Measurements from ENCODE around the gene CLEC1B. TPM values are rescaled to one million over a fixed set of nuclear protein-coding genes. Genes with fewer than 3 reads are reported as not detected.
"Not testable (repeated sequence)": the region's sequence is repeated elsewhere in the genome, so short reads cannot be mapped to it uniquely, and the experiment has no call there.

The CLEC1B gene
- total and polyA plus RNA-seq, 2 donors = 0.19 to 0.48 TPM

DNA sequence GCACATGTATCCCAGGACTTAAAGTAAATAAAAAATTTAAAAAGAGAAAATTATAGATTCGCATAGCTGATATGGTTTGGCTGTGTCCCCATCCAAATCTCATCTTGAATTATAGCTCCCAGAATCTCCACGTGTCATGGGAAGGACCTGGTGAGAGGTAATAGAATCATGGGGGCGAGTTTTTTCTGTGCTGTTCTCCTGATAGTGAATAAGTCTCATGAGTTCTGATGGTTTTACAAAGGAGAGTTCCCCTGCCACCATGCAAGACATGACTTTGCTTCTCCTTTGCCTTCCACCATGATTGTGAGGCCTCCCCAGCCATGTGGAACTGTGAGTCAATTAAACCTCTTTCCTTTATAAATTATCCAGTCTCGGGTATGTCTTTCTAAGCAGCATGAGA lies 27.7 kb upstream of the CLEC1B start:
- not testable (repeated sequence) for H3K9me3 ChIP-seq (ENCODE audit: control insufficient read depth in 2 of 2, insufficient read depth in 1 of 2, low read length in 1 of 2); H3K27me3 ChIP-seq (ENCODE audit: control insufficient read depth in 2 of 2, insufficient read depth in 1 of 2, low read length in 1 of 2); H3K36me3 ChIP-seq (ENCODE audit: control insufficient read depth in 2 of 2, insufficient read depth in 2 of 2, low read length in 1 of 2); H3K4me3 ChIP-seq (ENCODE audit: low read length in 2 of 2); H3K4me1 ChIP-seq (ENCODE audit: control insufficient read depth in 2 of 2, insufficient read depth in 2 of 2, low read length in 2 of 2); H3K27ac ChIP-seq (ENCODE audit: low read depth in 1 of 2, low read length in 1 of 2); DNase-seq (ENCODE audit: low read depth in 6 of 9, low spot score in 9 of 9)
- WGBS = 98% methylated on average over 4 of the region's 4 CpGs

DNA sequence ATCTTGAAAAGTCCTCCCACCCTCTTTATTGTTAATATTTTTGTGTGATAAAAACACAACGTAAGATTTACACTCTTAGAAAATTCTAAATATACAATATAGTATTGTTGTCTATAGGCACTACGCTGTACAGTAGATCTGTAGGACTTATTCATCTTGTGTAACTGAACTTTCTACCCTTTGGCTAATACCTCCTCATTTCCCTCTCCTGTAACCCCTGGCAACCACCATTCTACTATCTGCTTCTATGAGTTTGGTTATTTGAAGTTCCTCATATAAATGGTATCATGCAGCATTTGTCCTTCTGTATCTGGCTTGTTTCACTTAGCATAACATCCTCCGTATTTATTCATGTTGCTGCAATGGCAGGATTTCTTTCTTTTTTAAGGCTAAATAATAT lies 26.3 kb upstream of the CLEC1B start:
- WGBS = 97% methylated on average over 3 of the region's 3 CpGs
- Histone ChIP-seq H3K9me3 (ENCODE audit: control insufficient read depth in 2 of 2, insufficient read depth in 1 of 2, low read length in 1 of 2) (no peaks in the 10 kb centered on the region), H3K4me1 (ENCODE audit: control insufficient read depth in 2 of 2, insufficient read depth in 2 of 2, low read length in 2 of 2) (no peaks in the 10 kb centered on the region), H3K4me3 (ENCODE audit: low read length in 2 of 2) (no peak overlapping the region), H3K27ac (ENCODE audit: low read depth in 1 of 2, low read length in 1 of 2) (no peak overlapping the region), H3K27me3 (ENCODE audit: control insufficient read depth in 2 of 2, insufficient read depth in 1 of 2, low read length in 1 of 2) (no peaks in the 10 kb centered on the region), H3K36me3 (ENCODE audit: control insufficient read depth in 2 of 2, insufficient read depth in 2 of 2, low read length in 1 of 2) (no peaks in the 10 kb centered on the region)
- no peak for DNase-seq (ENCODE audit: low read depth in 6 of 9, low spot score in 9 of 9)

DNA sequence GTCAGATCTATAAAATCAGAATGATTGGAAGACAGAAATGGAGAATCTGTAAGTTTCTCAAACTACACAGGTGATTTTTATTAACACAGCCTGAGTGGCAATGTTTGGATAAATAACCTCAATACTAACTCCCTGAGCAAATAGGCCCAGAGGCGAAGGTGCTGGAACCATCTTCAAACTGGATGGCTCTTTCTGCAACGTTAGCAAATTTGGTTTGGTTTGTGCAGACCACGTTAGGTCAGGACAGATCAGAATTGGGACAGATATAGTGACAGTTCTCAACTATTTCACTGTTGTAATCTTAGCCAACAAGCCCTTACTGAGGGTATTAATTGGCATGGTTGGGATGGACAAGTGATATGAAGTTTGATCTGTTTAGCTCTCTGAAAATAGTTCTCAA lies 22.4 kb upstream of the CLEC1B start:
- 98% methylated on average over 3 of the region's 3 CpGs for WGBS
- H3K9me3 ChIP-seq (ENCODE audit: control insufficient read depth in 2 of 2, insufficient read depth in 1 of 2, low read length in 1 of 2) = no peaks in the 10 kb centered on the region
- no peak for DNase-seq (ENCODE audit: low read depth in 6 of 9, low spot score in 9 of 9)
- H3K4me1 ChIP-seq (ENCODE audit: control insufficient read depth in 2 of 2, insufficient read depth in 2 of 2, low read length in 2 of 2) = peaks cover 0 to 2% of the 10 kb centered on the region in 2 donors
- no peak overlapping the region for H3K27ac ChIP-seq (ENCODE audit: low read depth in 1 of 2, low read length in 1 of 2)
- H3K27me3 ChIP-seq (ENCODE audit: control insufficient read depth in 2 of 2, insufficient read depth in 1 of 2, low read length in 1 of 2) = no peaks in the 10 kb centered on the region
- H3K36me3 ChIP-seq (ENCODE audit: control insufficient read depth in 2 of 2, insufficient read depth in 2 of 2, low read length in 1 of 2) = no peaks in the 10 kb centered on the region
- H3K4me3 ChIP-seq (ENCODE audit: low read length in 2 of 2) = no peak overlapping the region

DNA sequence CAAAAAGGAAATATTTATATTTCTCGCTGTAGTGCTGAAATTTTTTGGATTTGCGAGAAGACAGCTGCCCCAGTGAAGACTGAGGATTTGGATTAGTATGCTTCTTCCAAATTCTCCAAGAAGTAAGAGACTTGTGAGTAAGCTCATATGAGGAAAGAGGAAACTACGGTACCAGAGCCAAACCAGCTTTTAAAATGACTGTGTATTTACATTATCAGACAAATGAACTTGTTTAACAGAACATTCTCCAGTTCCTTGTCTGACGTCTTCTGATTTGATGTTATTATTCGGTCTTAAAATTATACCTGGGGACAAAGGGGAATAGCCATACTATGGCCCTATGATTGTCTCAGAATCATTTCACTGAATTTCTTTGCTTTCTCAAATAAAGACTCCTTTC lies 19.5 kb upstream of the CLEC1B start:
- no peak overlapping the region for H3K27ac ChIP-seq (ENCODE audit: low read depth in 1 of 2, low read length in 1 of 2)
- no peaks in the 10 kb centered on the region for H3K36me3 ChIP-seq (ENCODE audit: control insufficient read depth in 2 of 2, insufficient read depth in 2 of 2, low read length in 1 of 2)
- no peak for DNase-seq (ENCODE audit: low read depth in 6 of 9, low spot score in 9 of 9)
- no peaks in the 10 kb centered on the region for H3K27me3 ChIP-seq (ENCODE audit: control insufficient read depth in 2 of 2, insufficient read depth in 1 of 2, low read length in 1 of 2)
- peaks cover 0 to 2% of the 10 kb centered on the region in 2 donors for H3K4me1 ChIP-seq (ENCODE audit: control insufficient read depth in 2 of 2, insufficient read depth in 2 of 2, low read length in 2 of 2)
- WGBS = 69% methylated on average over 5 of the region's 5 CpGs
- H3K9me3 ChIP-seq (ENCODE audit: control insufficient read depth in 2 of 2, insufficient read depth in 1 of 2, low read length in 1 of 2) = no peaks in the 10 kb centered on the region
- no peak overlapping the region for H3K4me3 ChIP-seq (ENCODE audit: low read length in 2 of 2)

DNA sequence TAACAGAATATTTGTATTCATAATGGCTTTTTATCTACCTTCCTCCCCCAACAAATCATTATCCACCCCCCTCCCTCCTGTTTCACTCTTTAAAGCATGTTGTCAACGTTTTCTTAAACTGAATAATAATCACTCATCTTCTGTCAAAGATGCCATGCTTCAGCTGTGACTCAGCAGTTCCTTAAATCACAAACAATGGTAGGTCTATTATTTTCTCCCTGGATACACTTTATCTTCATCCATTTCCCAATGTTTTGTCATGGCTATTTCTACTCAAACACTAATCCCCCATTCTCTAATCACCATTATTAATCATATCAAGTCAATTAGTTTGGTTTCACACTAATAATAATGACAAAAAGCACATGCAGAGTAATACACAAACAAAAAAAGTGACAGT lies 18.0 kb upstream of the CLEC1B start:
- Histone ChIP-seq H3K27me3 (ENCODE audit: control insufficient read depth in 2 of 2, insufficient read depth in 1 of 2, low read length in 1 of 2) (no peaks in the 10 kb centered on the region), H3K4me3 (ENCODE audit: low read length in 2 of 2) (no peak overlapping the region), H3K4me1 (ENCODE audit: control insufficient read depth in 2 of 2, insufficient read depth in 2 of 2, low read length in 2 of 2) (peaks cover 0 to 2% of the 10 kb centered on the region in 2 donors), H3K36me3 (ENCODE audit: control insufficient read depth in 2 of 2, insufficient read depth in 2 of 2, low read length in 1 of 2) (no peaks in the 10 kb centered on the region), H3K27ac (ENCODE audit: low read depth in 1 of 2, low read length in 1 of 2) (no peak overlapping the region), H3K9me3 (ENCODE audit: control insufficient read depth in 2 of 2, insufficient read depth in 1 of 2, low read length in 1 of 2) (no peaks in the 10 kb centered on the region)
- no peak for DNase-seq (ENCODE audit: low read depth in 6 of 9, low spot score in 9 of 9)
- WGBS = 5% methylated on average over 1 of the region's 1 CpG

DNA sequence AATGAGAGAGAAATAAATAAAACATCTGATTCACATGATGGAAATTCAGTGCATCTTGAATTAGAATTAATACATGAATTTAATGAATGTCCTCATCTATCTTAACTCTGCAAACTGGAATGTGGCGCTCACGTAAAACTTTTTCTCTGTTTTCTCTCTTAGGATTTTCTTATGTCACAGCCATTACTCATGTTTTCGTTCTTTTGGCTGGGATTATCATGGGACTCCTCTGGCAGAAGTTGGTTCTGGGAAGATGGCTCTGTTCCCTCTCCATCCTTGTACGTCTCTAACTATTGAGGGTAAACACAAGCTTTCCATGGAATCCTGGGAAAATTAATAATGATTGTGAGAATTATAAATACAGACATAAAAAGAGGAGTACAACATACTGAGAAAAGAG lies 16.5 kb upstream of the CLEC1B start:
- no peaks in the 10 kb centered on the region for H3K9me3 ChIP-seq (ENCODE audit: control insufficient read depth in 2 of 2, insufficient read depth in 1 of 2, low read length in 1 of 2)
- H3K27me3 ChIP-seq (ENCODE audit: control insufficient read depth in 2 of 2, insufficient read depth in 1 of 2, low read length in 1 of 2) = no peaks in the 10 kb centered on the region
- H3K4me3 ChIP-seq (ENCODE audit: low read length in 2 of 2) = no peak overlapping the region
- no peaks in the 10 kb centered on the region for H3K36me3 ChIP-seq (ENCODE audit: control insufficient read depth in 2 of 2, insufficient read depth in 2 of 2, low read length in 1 of 2)
- 97% methylated on average over 4 of the region's 4 CpGs for WGBS
- H3K4me1 ChIP-seq (ENCODE audit: control insufficient read depth in 2 of 2, insufficient read depth in 2 of 2, low read length in 2 of 2) = peaks cover 0 to 2% of the 10 kb centered on the region in 2 donors
- no peak for DNase-seq (ENCODE audit: low read depth in 6 of 9, low spot score in 9 of 9)
- no peak overlapping the region for H3K27ac ChIP-seq (ENCODE audit: low read depth in 1 of 2, low read length in 1 of 2)

DNA sequence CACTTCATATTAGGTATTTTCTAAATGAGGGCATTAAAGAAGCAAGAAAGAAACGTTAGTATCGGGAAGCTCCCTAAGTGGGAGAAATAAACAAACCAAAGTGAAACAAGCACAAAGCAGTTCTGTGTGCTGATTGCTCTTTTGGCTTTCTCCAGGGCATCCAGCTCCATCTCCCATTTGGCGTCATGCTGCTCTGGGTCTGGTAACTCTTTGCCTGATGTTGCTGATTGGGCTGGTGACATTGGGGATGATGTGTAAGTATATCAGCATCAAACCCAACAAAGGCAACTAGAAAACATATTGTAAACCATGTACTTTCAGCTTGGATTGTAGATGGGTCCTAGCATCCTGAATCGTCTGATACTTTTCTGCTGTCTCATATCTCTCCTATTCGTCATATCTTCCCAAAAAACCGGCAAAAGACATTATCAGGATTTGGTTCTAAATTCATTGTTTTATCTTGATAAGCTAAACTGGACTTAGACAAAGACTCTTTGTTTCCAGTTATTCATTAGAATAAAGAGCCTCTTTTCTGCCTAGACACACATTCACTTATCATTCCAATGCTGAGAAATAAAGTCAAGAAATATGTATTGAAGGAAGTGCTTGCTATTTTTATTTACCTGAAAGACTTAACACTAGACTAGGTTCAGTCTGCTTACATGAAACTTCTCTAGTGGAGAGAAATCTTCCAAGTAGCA lies 13.9 kb upstream of the CLEC1B start:
- Histone ChIP-seq H3K4me3 (ENCODE audit: low read length in 2 of 2) (no peak overlapping the region), H3K27me3 (ENCODE audit: control insufficient read depth in 2 of 2, insufficient read depth in 1 of 2, low read length in 1 of 2) (no peaks in the 10 kb centered on the region), H3K9me3 (ENCODE audit: control insufficient read depth in 2 of 2, insufficient read depth in 1 of 2, low read length in 1 of 2) (no peaks in the 10 kb centered on the region), H3K4me1 (ENCODE audit: control insufficient read depth in 2 of 2, insufficient read depth in 2 of 2, low read length in 2 of 2) (peaks cover 0 to 2% of the 10 kb centered on the region in 2 donors), H3K36me3 (ENCODE audit: control insufficient read depth in 2 of 2, insufficient read depth in 2 of 2, low read length in 1 of 2) (no peaks in the 10 kb centered on the region), H3K27ac (ENCODE audit: low read depth in 1 of 2, low read length in 1 of 2) (no peak overlapping the region)
- 98% methylated on average over 6 of the region's 6 CpGs for WGBS
- no peak for DNase-seq (ENCODE audit: low read depth in 6 of 9, low spot score in 9 of 9)

DNA sequence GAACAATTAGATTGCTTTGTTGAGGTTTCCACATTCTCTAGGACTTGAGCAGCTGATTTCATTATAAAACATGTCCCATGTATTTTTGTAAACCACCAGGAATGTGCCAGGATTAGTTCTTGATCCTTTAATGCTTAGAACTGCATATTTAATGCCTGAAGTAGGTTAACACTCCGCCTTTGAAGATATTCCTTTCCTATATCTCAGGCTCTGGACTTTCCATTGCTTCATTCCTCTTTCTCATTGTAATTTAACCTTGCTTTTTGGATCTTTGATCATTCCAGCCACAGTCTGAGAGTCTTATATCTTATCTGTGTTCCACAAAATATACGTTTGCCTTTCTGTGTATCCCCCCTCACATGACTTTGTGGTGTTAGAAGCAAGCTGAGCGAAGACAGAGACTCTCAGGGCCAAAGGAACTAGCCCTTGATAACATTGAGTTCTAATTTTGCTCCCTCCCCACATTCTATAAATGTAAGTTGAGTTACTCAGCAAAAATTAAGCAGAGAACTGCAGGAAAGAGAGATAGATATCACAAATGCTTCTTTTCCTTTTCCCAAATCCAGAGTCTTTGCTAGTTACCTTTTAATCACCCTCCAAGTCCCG lies 2.4 kb upstream of the CLEC1B start:
- Histone ChIP-seq H3K27ac (ENCODE audit: low read depth in 1 of 2, low read length in 1 of 2) (no peak overlapping the region), H3K4me1 (ENCODE audit: control insufficient read depth in 2 of 2, insufficient read depth in 2 of 2, low read length in 2 of 2) (no peaks in the 10 kb centered on the region), H3K4me3 (ENCODE audit: low read length in 2 of 2) (no peak overlapping the region), H3K27me3 (ENCODE audit: control insufficient read depth in 2 of 2, insufficient read depth in 1 of 2, low read length in 1 of 2) (no peaks in the 10 kb centered on the region), H3K9me3 (ENCODE audit: control insufficient read depth in 2 of 2, insufficient read depth in 1 of 2, low read length in 1 of 2) (no peaks in the 10 kb centered on the region), H3K36me3 (ENCODE audit: control insufficient read depth in 2 of 2, insufficient read depth in 2 of 2, low read length in 1 of 2) (no peaks in the 10 kb centered on the region)
- 90% methylated on average over 4 of the region's 4 CpGs for WGBS
- no peak for DNase-seq (ENCODE audit: low read depth in 6 of 9, low spot score in 9 of 9)

DNA sequence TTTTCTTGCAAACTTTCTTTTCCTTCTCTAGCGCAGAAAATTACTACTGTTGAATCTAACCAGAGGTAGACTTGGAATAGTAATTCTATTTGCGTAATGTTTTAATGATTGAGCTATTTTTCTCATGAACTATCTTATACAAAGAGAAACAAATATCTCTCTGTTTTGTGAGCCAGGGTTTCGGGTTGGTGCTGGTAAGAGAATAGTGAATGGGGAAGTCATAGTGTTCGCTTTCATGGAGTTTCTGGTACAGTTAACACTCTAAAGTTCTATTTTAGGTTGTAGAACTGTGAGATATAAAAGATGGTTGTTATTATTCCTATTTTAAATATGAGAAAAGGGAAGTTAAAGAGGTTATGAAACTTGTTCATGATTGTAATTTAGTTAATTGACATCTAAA lies 6.6 kb downstream of the CLEC1B start:
- 94% methylated on average over 4 of the region's 4 CpGs for WGBS
- Histone ChIP-seq H3K4me1 (ENCODE audit: control insufficient read depth in 2 of 2, insufficient read depth in 2 of 2, low read length in 2 of 2) (no peaks in the 10 kb centered on the region), H3K36me3 (ENCODE audit: control insufficient read depth in 2 of 2, insufficient read depth in 2 of 2, low read length in 1 of 2) (no peaks in the 10 kb centered on the region), H3K4me3 (ENCODE audit: low read length in 2 of 2) (no peak overlapping the region), H3K27me3 (ENCODE audit: control insufficient read depth in 2 of 2, insufficient read depth in 1 of 2, low read length in 1 of 2) (no peaks in the 10 kb centered on the region), H3K9me3 (ENCODE audit: control insufficient read depth in 2 of 2, insufficient read depth in 1 of 2, low read length in 1 of 2) (no peaks in the 10 kb centered on the region), H3K27ac (ENCODE audit: low read depth in 1 of 2, low read length in 1 of 2) (no peak overlapping the region)
- no peak for DNase-seq (ENCODE audit: low read depth in 6 of 9, low spot score in 9 of 9)
